AG04450 (cell line): ENCODE measurements around the gene ADIPOR2. TPM values are rescaled to one million over a fixed set of nuclear protein-coding genes. Genes with fewer than 3 reads are reported as not detected.

Source experiments
- CTCF ChIA-PET: fragments of 300-600, 350-600 bp; formaldehyde crosslinking; extraction: SDS; loops from one replicate; lab custom pipeline; 2022; ENCODE audit warnings: antibody characterized with exemption, inconsistent platforms; lab: Charles Lee
- POLR2A ChIA-PET: fragments of 350-600 bp; formaldehyde crosslinking; extraction: SDS; loops from one replicate; lab custom pipeline; 2021; ENCODE audit warnings: antibody characterized with exemption, inconsistent platforms; lab: Yijun Ruan, JAX
- DNase-seq: peaks from one replicate; pipeline ENCODE4 v3.0.0-alpha.2; 2011; ENCODE audit warnings: low read depth, low spot score
- H3K27ac ChIP-seq: one replicate; pipeline ENCODE4 v1.5.1; 2012; ENCODE audit warnings: low read depth, low read length, control low read depth
- H3K27me3 ChIP-seq: one replicate; pipeline ENCODE4 v1.6.0; 2012; ENCODE audit warnings: low read length; ENCODE audit not compliant: control insufficient read depth, insufficient read depth
- H3K4me3 ChIP-seq: 2 replicates; pipeline ENCODE4 v1.5.1; 2011; ENCODE audit warnings: mild to moderate bottlenecking, low read depth, low read length, control low read depth
- H3K9me3 ChIP-seq: 2 replicates; pipeline ENCODE4 v1.5.1; 2012; ENCODE audit warnings: low read length; ENCODE audit not compliant: control insufficient read depth, insufficient read depth
- CTCF ChIP-seq: IDR thresholded peaks from 2 replicates; pipeline ENCODE4 v1.5.1; 2011; ENCODE audit warnings: low read depth, low read length, control low read depth, inconsistent platforms
- polyA plus RNA-seq: library from polyadenylated mRNA; depleted of rRNA; stranded (reverse); fragments of >200 nt; gene quantifications from 2 replicates; pipeline ENCODE4 v1.2.3, GENCODE V29; 2011

ADIPOR2 gene
- polyA plus RNA-seq, 1 experiment, result 39.5 TPM

GRCh38 chr12:1650260-1650977, 40.5 kb upstream of the ADIPOR2 start:
- no peak overlapping the region for H3K27ac ChIP-seq
- DNase-seq, result no peak
- ChIA-PET POLR2A (interaction anchor here (0.7 kb wide), 1 partner anchor 22 kb away, joined by 4 read pairs; no protein-coding TSS in a partner anchor), CTCF (interaction anchor here (1.3 to 18.6 kb wide), 4 partner anchors 15 to 532 kb away, joined by 8 to 440 read pairs (median 24); no protein-coding TSS in a partner anchor)
- TF ChIP-seq CTCF, result no peak
- no peaks in the 10 kb centered on the region for H3K9me3 ChIP-seq
- H3K27me3 ChIP-seq, result no peaks in the 10 kb centered on the region
- H3K4me3 ChIP-seq, result no peak overlapping the region

- Histone ChIP-seq H3K27ac (no peak overlapping the region), H3K9me3 (no peaks in the 10 kb centered on the region), H3K4me3 (no peak overlapping the region), H3K27me3 (no peaks in the 10 kb centered on the region)
- no peak for DNase-seq
- ChIA-PET CTCF (interaction anchor here (4.0 to 18.6 kb wide), 2 partner anchors 16 to 141 kb away, joined by 32 to 440 read pairs; no protein-coding TSS in a partner anchor), POLR2A (no interaction called here)
- TF ChIP-seq CTCF, result no peak
Observed at GRCh38 chr12:1650978-1651361, 39.9 kb upstream of the ADIPOR2 start.

GRCh38 chr12:1651946-1652345, 38.9 kb upstream of the ADIPOR2 start:
- Histone ChIP-seq H3K27me3 (no peaks in the 10 kb centered on the region), H3K9me3 (no peaks in the 10 kb centered on the region), H3K27ac (no peak overlapping the region), H3K4me3 (no peak overlapping the region)
- DNase-seq, result no peak
- ChIA-PET CTCF (interaction anchor here (0.6 to 18.6 kb wide), 6 partner anchors 8 to 288 kb away, joined by 3 to 440 read pairs (median 4); partner anchors contain the start of gene ADIPOR2), POLR2A (no interaction called here)
- TF ChIP-seq CTCF, result no peak

GRCh38 chr12:1655225-1655788, 35.6 kb upstream of the ADIPOR2 start:
- Histone ChIP-seq H3K27ac (no peak overlapping the region), H3K4me3 (no peak overlapping the region), H3K27me3 (no peaks in the 10 kb centered on the region), H3K9me3 (no peaks in the 10 kb centered on the region)
- POLR2A ChIA-PET, result interaction anchor here (1.0 kb wide), 1 partner anchor 136 kb away, joined by 3 read pairs; no protein-coding TSS in a partner anchor
- CTCF ChIA-PET, result interaction anchor here (4.9 to 18.6 kb wide), 2 partner anchors 137 to 285 kb away, joined by 49 to 440 read pairs; no protein-coding TSS in a partner anchor
- DNase-seq, result no peak
- no peak for TF ChIP-seq CTCF

- ChIA-PET CTCF (interaction anchor here (1.0 to 18.6 kb wide), 3 partner anchors 22 to 283 kb away, joined by 3 to 440 read pairs (median 49); no protein-coding TSS in a partner anchor), POLR2A (interaction anchor here (0.5 to 0.9 kb wide), 3 partner anchors 34 to 133 kb away, joined by 3 to 5 read pairs (median 3); partner anchors contain the start of gene ADIPOR2)
- Histone ChIP-seq H3K27me3 (no peaks in the 10 kb centered on the region), H3K27ac (no peak overlapping the region), H3K9me3 (no peaks in the 10 kb centered on the region), H3K4me3 (no peak overlapping the region)
- no peak for TF ChIP-seq CTCF
- DNase-seq, result no peak
Observed at GRCh38 chr12:1656902-1657301, 34.0 kb upstream of the ADIPOR2 start.
